H9 (cell line): ENCODE measurements around the gene SLC35G1. TPM values are rescaled to one million over a fixed set of nuclear protein-coding genes. Genes with fewer than 3 reads are reported as not detected.

ENCODE experiments used
- DNase-seq: peaks from one replicate; pipeline ENCODE4 v3.0.0-alpha.2; 2017
- H2AFZ ChIP-seq: one replicate; pipeline ENCODE4 v1.6.1; 2013; ENCODE audit warnings: mild to moderate bottlenecking, low read length, control low read depth, moderate library complexity
- H2AK5ac ChIP-seq: 2 replicates; pipeline ENCODE4 v1.6.1; 2013; ENCODE audit warnings: low read length, control low read depth, mixed read lengths; ENCODE audit not compliant: insufficient read length
- H2BK120ac ChIP-seq: one replicate; pipeline ENCODE4 v1.6.1; 2013; ENCODE audit warnings: low read depth, mild to moderate bottlenecking, low read length, control low read depth, inconsistent platforms; ENCODE audit not compliant: poor library complexity, severe bottlenecking
- H2BK12ac ChIP-seq: 2 replicates; pipeline ENCODE4 v1.6.1; 2013; ENCODE audit warnings: low read length, control low read depth, mixed read lengths, low read depth; ENCODE audit not compliant: insufficient read length
- H2BK15ac ChIP-seq: 2 replicates; pipeline ENCODE4 v1.6.1; 2013; ENCODE audit warnings: low read depth, low read length, control low read depth
- H2BK20ac ChIP-seq: one replicate; pipeline ENCODE4 v1.6.1; 2013; ENCODE audit warnings: low read depth, mild to moderate bottlenecking, low read length, control low read depth, inconsistent platforms; ENCODE audit not compliant: poor library complexity, severe bottlenecking
- H2BK5ac ChIP-seq: 2 replicates; pipeline ENCODE4 v1.6.1; 2013; ENCODE audit warnings: low read length, control low read depth, mixed read lengths; ENCODE audit not compliant: insufficient read length
- H3K14ac ChIP-seq: 2 replicates; pipeline ENCODE4 v1.6.1; 2013; ENCODE audit warnings: low read length, control low read depth; ENCODE audit not compliant: insufficient read depth
- H3K18ac ChIP-seq: 2 replicates; pipeline ENCODE4 v1.6.1; 2013; ENCODE audit warnings: low read depth, mild to moderate bottlenecking, mixed read lengths, low read length, control low read depth; ENCODE audit not compliant: insufficient read length
- H3K23ac ChIP-seq: 2 replicates; pipeline ENCODE4 v1.6.1; 2013; ENCODE audit warnings: low read length, control low read depth, mixed read lengths, low read depth; ENCODE audit not compliant: insufficient read length
- H3K23me2 ChIP-seq: 2 replicates; pipeline ENCODE4 v1.6.1; 2013; ENCODE audit warnings: low read depth, mild to moderate bottlenecking, mixed read lengths, low read length, control low read depth; ENCODE audit not compliant: insufficient read length, poor library complexity, severe bottlenecking
- H3K27ac ChIP-seq: 2 replicates; pipeline ENCODE4 v1.5.1; 2013; ENCODE audit warnings: low read length, control low read depth, mixed read lengths, low read depth; ENCODE audit not compliant: insufficient read length
- H3K27me3 ChIP-seq: 2 replicates; pipeline ENCODE4 v1.6.1; 2013; ENCODE audit warnings: low read length, control low read depth, inconsistent platforms; ENCODE audit not compliant: insufficient read depth
- H3K4ac ChIP-seq: 2 replicates; pipeline ENCODE4 v1.6.1; 2013; ENCODE audit warnings: low read depth, mild to moderate bottlenecking, control low read depth, inconsistent platforms, low read length, moderate library complexity
- H3K4me1 ChIP-seq: 2 replicates; pipeline ENCODE4 v1.6.1; 2013; ENCODE audit warnings: low read length, control low read depth, inconsistent platforms; ENCODE audit not compliant: insufficient read depth
- H3K4me2 ChIP-seq: 2 replicates; pipeline ENCODE4 v1.6.1; 2013; ENCODE audit warnings: low read length, control low read depth, mixed read lengths; ENCODE audit not compliant: insufficient read length, insufficient read depth
- H3K56ac ChIP-seq: 2 replicates; pipeline ENCODE4 v1.6.1; 2013; ENCODE audit warnings: low read depth, mild to moderate bottlenecking, mixed read lengths, low read length, control low read depth; ENCODE audit not compliant: insufficient read length
- H3K79me1 ChIP-seq: 2 replicates; pipeline ENCODE4 v1.6.1; 2013; ENCODE audit warnings: low read depth, mild to moderate bottlenecking, moderate library complexity, low read length, control low read depth, inconsistent platforms; ENCODE audit not compliant: insufficient read depth, poor library complexity, severe bottlenecking
- H3K79me2 ChIP-seq: 2 replicates; pipeline ENCODE4 v1.6.1; 2013; ENCODE audit warnings: low read length, control low read depth, inconsistent platforms; ENCODE audit not compliant: insufficient read depth
- H3K9ac ChIP-seq: 2 replicates; pipeline ENCODE4 v1.6.1; 2013; ENCODE audit warnings: low read length, control low read depth, mixed read lengths; ENCODE audit not compliant: insufficient read length; ENCODE audit errors: extremely low read depth
- H3K9me3 ChIP-seq: one replicate; pipeline ENCODE4 v1.6.1; 2013; ENCODE audit warnings: low read depth, low read length, inconsistent platforms; ENCODE audit not compliant: control insufficient read depth
- H3T11ph ChIP-seq: one replicate; pipeline ENCODE4 v1.6.1; 2013; ENCODE audit warnings: mild to moderate bottlenecking, low read length, control low read depth, inconsistent platforms
- H4K20me1 ChIP-seq: one replicate; pipeline ENCODE4 v1.6.1; 2013; ENCODE audit not compliant: control insufficient read depth, insufficient read length, insufficient read depth
- H4K5ac ChIP-seq: 2 replicates; pipeline ENCODE4 v1.6.1; 2013; ENCODE audit warnings: low read depth, mild to moderate bottlenecking, mixed read lengths, low read length, control low read depth; ENCODE audit not compliant: insufficient read length
- H4K8ac ChIP-seq: replicated peaks from 2 replicates; pipeline ENCODE4 v1.6.1; 2013; ENCODE audit warnings: low read length, control low read depth, mixed read lengths, low read depth; ENCODE audit not compliant: insufficient read length
- H4K91ac ChIP-seq: 2 replicates; pipeline ENCODE4 v1.6.1; 2013; ENCODE audit warnings: low read depth, mild to moderate bottlenecking, moderate library complexity, mixed read lengths, low read length, control low read depth; ENCODE audit not compliant: insufficient read length
- H3K27ac Mint-ChIP-seq, 3 experiments: 2 replicates in 2 of 3; 3 replicates in 1 of 3; pipeline ENCODE4 v1.8.0; 2020 to 2021; ENCODE audit warnings: mixed read lengths in 3 of 3, mild to moderate bottlenecking in 1 of 3, moderate library complexity in 1 of 3
- H3K27me3 Mint-ChIP-seq: 2 replicates; pipeline ENCODE4 v1.8.0; 2021; ENCODE audit warnings: low read depth, mild to moderate bottlenecking, moderate library complexity, mixed read lengths
- H3K36me3 Mint-ChIP-seq, 3 experiments: 2 replicates in 2 of 3; 3 replicates in 1 of 3; pipeline ENCODE4 v1.8.0; 2020 to 2021; ENCODE audit warnings: low read depth in 3 of 3, mixed read lengths in 3 of 3; ENCODE audit not compliant: insufficient read depth in 1 of 3
- H3K4me1 Mint-ChIP-seq, 2 experiments: 2 replicates each; pipeline ENCODE4 v1.8.0; 2020; ENCODE audit warnings: mixed read lengths in 2 of 2
- H3K4me3 Mint-ChIP-seq, 2 experiments: 2 replicates in 1 of 2; 3 replicates in 1 of 2; pipeline ENCODE4 v1.8.0; 2020 to 2021; ENCODE audit warnings: mild to moderate bottlenecking in 2 of 2, mixed read lengths in 2 of 2, moderate library complexity in 1 of 2
- H3K9me3 Mint-ChIP-seq, 2 experiments: 2 replicates in 1 of 2; 3 replicates in 1 of 2; pipeline ENCODE4 v1.8.0; 2020; ENCODE audit warnings: mild to moderate bottlenecking in 2 of 2, mixed read lengths in 2 of 2, moderate library complexity in 1 of 2
- WGBS: extraction: QIAGEN DNeasy Blood & Tissue Kit; methylation state at CpG from one replicate; pipeline ENCODE4 v1.1.7; 2013; ENCODE audit warnings: missing lambda C conversion rate, low lambda C conversion rate, mixed read lengths; ENCODE audit not compliant: insufficient read length; ENCODE audit errors: extremely low coverage; 5-methylcytosine and 5-hydroxymethylcytosine counted together
- total RNA-seq: library from RNA; stranded (reverse); gene quantifications from 2 replicates; pipeline ENCODE4 v1.2.1, GENCODE V29; 2021
- TF ChIP-seq, protein P1 (sequence below): fragments of 200-600 bp; sonication (generic); conservative IDR thresholded peaks from 3 replicates; pipeline ENCODE4 v1.8.0; 2021; ENCODE audit warnings: antibody characterized with exemption, mild to moderate bottlenecking

The SLC35G1 gene
- total RNA-seq, 1 experiment from 2014 or later: 6.3 TPM

- WGBS: no CpG with 5 or more reads among the region's 2 CpGs
- Histone ChIP-seq H4K8ac (no peak overlapping the region), H3K27me3 (no peaks in the 10 kb centered on the region), H3K9ac (no peak overlapping the region), H4K91ac (no peak overlapping the region), H3K18ac (no peak overlapping the region), H3K4ac (no peak overlapping the region), H2BK15ac (no peak overlapping the region), H2BK12ac (no peak overlapping the region), H3K79me2 (no peaks in the 10 kb centered on the region), H3K14ac (no peak overlapping the region), H2AFZ (no peak overlapping the region), H3K4me1 (no peaks in the 10 kb centered on the region), H3K23me2 (no peaks in the 10 kb centered on the region), H3T11ph (no peak overlapping the region), H3K4me2 (no peak overlapping the region), H4K20me1 (no peaks in the 10 kb centered on the region), H3K27ac (no peak overlapping the region), H3K79me1 (no peaks in the 10 kb centered on the region), H3K23ac (no peak overlapping the region), H2AK5ac (no peak overlapping the region), H4K5ac (no peak overlapping the region), H2BK5ac (no peak overlapping the region), H2BK20ac (no peak overlapping the region), H2BK120ac (no peak overlapping the region), H3K9me3 (no peaks in the 10 kb centered on the region), H3K56ac (no peak overlapping the region)
- Mint-ChIP-seq H3K27me3 (peaks cover 5% of the 10 kb centered on the region; the same call in 1 of the 2 replicates), H3K27ac (no peak overlapping the region), H3K4me3 (no peak overlapping the region), H3K36me3 (no peaks in the 10 kb centered on the region), H3K4me1 (no peaks in the 10 kb centered on the region), H3K9me3 (no peaks in the 10 kb centered on the region)
- DNase-seq: no peak
- TF ChIP-seq, protein P1, sequence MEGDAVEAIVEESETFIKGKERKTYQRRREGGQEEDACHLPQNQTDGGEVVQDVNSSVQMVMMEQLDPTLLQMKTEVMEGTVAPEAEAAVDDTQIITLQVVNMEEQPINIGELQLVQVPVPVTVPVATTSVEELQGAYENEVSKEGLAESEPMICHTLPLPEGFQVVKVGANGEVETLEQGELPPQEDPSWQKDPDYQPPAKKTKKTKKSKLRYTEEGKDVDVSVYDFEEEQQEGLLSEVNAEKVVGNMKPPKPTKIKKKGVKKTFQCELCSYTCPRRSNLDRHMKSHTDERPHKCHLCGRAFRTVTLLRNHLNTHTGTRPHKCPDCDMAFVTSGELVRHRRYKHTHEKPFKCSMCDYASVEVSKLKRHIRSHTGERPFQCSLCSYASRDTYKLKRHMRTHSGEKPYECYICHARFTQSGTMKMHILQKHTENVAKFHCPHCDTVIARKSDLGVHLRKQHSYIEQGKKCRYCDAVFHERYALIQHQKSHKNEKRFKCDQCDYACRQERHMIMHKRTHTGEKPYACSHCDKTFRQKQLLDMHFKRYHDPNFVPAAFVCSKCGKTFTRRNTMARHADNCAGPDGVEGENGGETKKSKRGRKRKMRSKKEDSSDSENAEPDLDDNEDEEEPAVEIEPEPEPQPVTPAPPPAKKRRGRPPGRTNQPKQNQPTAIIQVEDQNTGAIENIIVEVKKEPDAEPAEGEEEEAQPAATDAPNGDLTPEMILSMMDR: no peak
Measured at GRCh38 chr10:93951905-93952304, 58.1 kb downstream of the SLC35G1 start.

Other genes starting within 250 kb of the SLC35G1 start
- gene FRA10AC1, start 191.4 kb upstream of the SLC35G1 start, total RNA-seq: 11.7 and 12.4 TPM in 2 replicates
- 1.1 and 1.2 TPM in 2 replicates for gene LGI1, start 136.0 kb upstream of the SLC35G1 start, total RNA-seq
- 0.09 and 0.13 TPM in 2 replicates for gene PLCE1, start 100.0 kb downstream of the SLC35G1 start, total RNA-seq